ENCODE data around the gene DNAH3. TPM values are rescaled to one million over a fixed set of nuclear protein-coding genes. Genes with fewer than 3 reads are reported as not detected.

The DNAH3 gene
- total and polyA plus RNA-seq, 2 experiments from 2014 or later, result 0.70 to 1.3 TPM

- Histone ChIP-seq H3K4me3 (no peak overlapping the region), H3K27ac (ENCODE audit: low read depth) (no peak overlapping the region), H3K27me3 (ENCODE audit: insufficient read depth) (no peaks in the 10 kb centered on the region), H3K9me2 (ENCODE audit: insufficient read depth) (no peaks in the 10 kb centered on the region; the same call in 1 of the 2 replicates), H3K36me3 (ENCODE audit: insufficient read depth) (no peaks in the 10 kb centered on the region), H3K79me2 (replicated peaks; ENCODE audit: insufficient read depth) (no peaks in the 10 kb centered on the region), H3K4me2 (no peak overlapping the region), H3K4me1 (ENCODE audit: insufficient read depth) (peaks cover 8% of the 10 kb centered on the region), H2AFZ (no peak overlapping the region), H3F3A (replicated peaks; ENCODE audit: low read depth) (no peaks in the 10 kb centered on the region), H4K20me1 (replicated peaks; ENCODE audit: insufficient read depth) (no peaks in the 10 kb centered on the region)
- DNase-seq (ENCODE audit: low spot score), result no peak
- no peaks in the 10 kb centered on the region for H3K36me3 Mint-ChIP-seq (ENCODE audit: low read depth)
- ATAC-seq, result no peak
- H3K9me3 Mint-ChIP-seq, result no peaks in the 10 kb centered on the region
- no peak overlapping the region for H3K27ac Mint-ChIP-seq
- H3K4me1 Mint-ChIP-seq, result peaks cover 9% of the 10 kb centered on the region; the same call in 2 of the 3 replicates
- TF ChIP-seq ZNF114 (CRISPR knock-in tag; IDR thresholded peaks at IDR 0.05) (no peak), STAT1 (IDR thresholded peaks at IDR 0.05; ENCODE audit: unreplicated experiment) (no peak), ZNF462 (CRISPR knock-in tag; IDR thresholded peaks at IDR 0.05) (no peak), ZNF331 (CRISPR knock-in tag; IDR thresholded peaks at IDR 0.05; ENCODE audit: low read depth) (no peak), ETS1 (IDR thresholded peaks at IDR 0.05) (no peak)
- H3K4me3 Mint-ChIP-seq, result no peak overlapping the region
- H3K27me3 Mint-ChIP-seq (ENCODE audit: insufficient read depth, low read depth, poor library complexity), result no peaks in the 10 kb centered on the region
Measured at GRCh38 chr16:20941636-20941926, 209.1 kb downstream of the DNAH3 start.

All from GM23338 (cell line).